HUES64 (cell line): ENCODE measurements around the gene RNF2.

Experiments
- H3K27ac ChIP-seq: 2 replicates; pipeline ENCODE4 v1.7.0; 2013; ENCODE audit warnings: low read depth, low read length, inconsistent platforms
- H3K27me3 ChIP-seq: 2 replicates; pipeline ENCODE4 v1.6.1; 2013; ENCODE audit warnings: mild to moderate bottlenecking, low read length; ENCODE audit not compliant: insufficient read depth
- H3K36me3 ChIP-seq: 2 replicates; pipeline ENCODE4 v1.6.1; 2013; ENCODE audit warnings: mild to moderate bottlenecking, low read length; ENCODE audit not compliant: insufficient read depth
- H3K4me1 ChIP-seq: 2 replicates; pipeline ENCODE4 v1.6.1; 2013; ENCODE audit warnings: mild to moderate bottlenecking, low read length, moderate library complexity; ENCODE audit not compliant: insufficient read depth
- H3K4me3 ChIP-seq: 2 replicates; pipeline ENCODE4 v1.5.1; 2013; ENCODE audit warnings: mild to moderate bottlenecking, low read length, moderate library complexity
- H3K9ac ChIP-seq: 2 replicates; pipeline ENCODE4 v1.6.1; 2013; ENCODE audit warnings: mild to moderate bottlenecking, low read depth, low read length
- H3K9me3 ChIP-seq: 2 replicates; pipeline ENCODE4 v1.6.1; 2013; ENCODE audit warnings: low read depth, low read length; ENCODE audit not compliant: insufficient read depth
- WGBS: fragments of 150-250, 120-280 bp; methylation state at CpG from one replicate; pipeline ENCODE4 v1.1.7; 2013; ENCODE audit warnings: missing lambda C conversion rate; 5-methylcytosine and 5-hydroxymethylcytosine counted together

Gene RNF2

GRCh38 chr1:185096531-185096930, 51.2 kb downstream of the RNF2 start:
- no peak overlapping the region for H3K27ac ChIP-seq
- no peaks in the 10 kb centered on the region for H3K27me3 ChIP-seq
- H3K4me1 ChIP-seq = no peaks in the 10 kb centered on the region
- no peak overlapping the region for H3K9ac ChIP-seq
- no peak overlapping the region for H3K4me3 ChIP-seq
- no CpG with 5 or more reads among the region's 2 CpGs for WGBS
- H3K36me3 ChIP-seq = peaks cover 93% of the 10 kb centered on the region
- H3K9me3 ChIP-seq = no peaks in the 10 kb centered on the region

DNA sequence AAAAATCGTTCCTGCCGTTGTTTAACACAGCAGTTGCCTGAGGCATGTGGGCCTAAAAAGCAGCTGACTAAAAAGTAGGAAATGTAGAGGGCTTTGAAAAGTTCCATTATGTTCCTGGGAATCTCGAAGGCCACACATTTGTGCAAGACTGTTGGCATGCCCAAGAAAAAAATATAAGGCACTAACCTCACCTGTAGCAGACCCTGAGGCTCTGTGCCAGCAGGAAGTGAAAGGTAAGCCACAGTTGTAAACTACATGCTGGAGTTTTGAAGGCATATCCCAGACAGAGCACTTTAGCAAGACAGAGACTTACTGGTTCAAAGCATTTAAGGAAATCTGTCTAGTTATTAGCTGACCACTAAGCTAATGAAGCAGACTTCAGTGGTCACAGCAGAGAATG, 58.7 kb downstream of the RNF2 start:
- Histone ChIP-seq H3K4me1 (no peaks in the 10 kb centered on the region), H3K27ac (no peak overlapping the region), H3K9me3 (no peaks in the 10 kb centered on the region; the same call in 1 of the 2 replicates), H3K36me3 (peaks cover 38% of the 10 kb centered on the region), H3K27me3 (no peaks in the 10 kb centered on the region), H3K9ac (no peak overlapping the region), H3K4me3 (no peak overlapping the region)
- WGBS = 95% methylated on average over 3 of the region's 3 CpGs

GRCh38 chr1:185105121-185105520, 59.8 kb downstream of the RNF2 start:
- H3K9ac ChIP-seq = no peak overlapping the region
- no peaks in the 10 kb centered on the region for H3K4me1 ChIP-seq
- no peaks in the 10 kb centered on the region for H3K27me3 ChIP-seq
- no CpG with 5 or more reads among the region's 3 CpGs for WGBS
- H3K9me3 ChIP-seq = no peaks in the 10 kb centered on the region; the same call in 1 of the 2 replicates
- H3K4me3 ChIP-seq = no peak overlapping the region
- H3K36me3 ChIP-seq = peaks cover 28% of the 10 kb centered on the region
- no peak overlapping the region for H3K27ac ChIP-seq

DNA sequence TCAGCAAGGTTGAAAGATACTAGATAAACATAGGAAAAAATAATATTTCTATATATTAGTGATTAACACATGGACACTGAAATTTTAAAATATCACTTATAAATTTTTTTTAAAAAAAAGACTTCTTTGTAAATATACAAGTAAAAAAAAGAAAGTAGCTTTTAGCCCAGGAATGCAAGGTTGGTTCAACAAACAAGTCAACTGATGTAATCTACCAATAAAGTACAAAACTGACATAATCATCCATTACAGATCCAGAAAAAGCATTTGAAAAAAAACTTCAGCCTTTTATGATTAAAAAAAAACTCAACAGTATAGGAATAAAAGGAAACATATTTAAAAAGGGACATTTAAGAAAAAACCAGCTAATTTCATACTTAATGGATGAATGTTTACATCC, 63.0 kb downstream of the RNF2 start:
- no peak overlapping the region for H3K4me3 ChIP-seq
- no peak overlapping the region for H3K27ac ChIP-seq
- no peak overlapping the region for H3K9ac ChIP-seq
- no peaks in the 10 kb centered on the region for H3K27me3 ChIP-seq
- no peaks in the 10 kb centered on the region; the same call in 1 of the 2 replicates for H3K9me3 ChIP-seq
- H3K4me1 ChIP-seq = no peaks in the 10 kb centered on the region
- H3K36me3 ChIP-seq = peaks cover 2% of the 10 kb centered on the region; the same call in 1 of the 2 replicates

GRCh38 chr1:185110145-185110544, 64.8 kb downstream of the RNF2 start:
- Histone ChIP-seq H3K4me3 (no peak overlapping the region), H3K27ac (no peak overlapping the region), H3K9me3 (no peaks in the 10 kb centered on the region; the same call in 1 of the 2 replicates), H3K9ac (no peak overlapping the region), H3K36me3 (no peaks in the 10 kb centered on the region), H3K4me1 (no peaks in the 10 kb centered on the region), H3K27me3 (no peaks in the 10 kb centered on the region)

GRCh38 chr1:185111873-185112272, 66.5 kb downstream of the RNF2 start:
- no peaks in the 10 kb centered on the region for H3K27me3 ChIP-seq
- H3K9me3 ChIP-seq = no peaks in the 10 kb centered on the region; the same call in 1 of the 2 replicates
- no peaks in the 10 kb centered on the region for H3K4me1 ChIP-seq
- no peak overlapping the region for H3K9ac ChIP-seq
- no peaks in the 10 kb centered on the region for H3K36me3 ChIP-seq
- H3K4me3 ChIP-seq = no peak overlapping the region
- H3K27ac ChIP-seq = no peak overlapping the region

DNA sequence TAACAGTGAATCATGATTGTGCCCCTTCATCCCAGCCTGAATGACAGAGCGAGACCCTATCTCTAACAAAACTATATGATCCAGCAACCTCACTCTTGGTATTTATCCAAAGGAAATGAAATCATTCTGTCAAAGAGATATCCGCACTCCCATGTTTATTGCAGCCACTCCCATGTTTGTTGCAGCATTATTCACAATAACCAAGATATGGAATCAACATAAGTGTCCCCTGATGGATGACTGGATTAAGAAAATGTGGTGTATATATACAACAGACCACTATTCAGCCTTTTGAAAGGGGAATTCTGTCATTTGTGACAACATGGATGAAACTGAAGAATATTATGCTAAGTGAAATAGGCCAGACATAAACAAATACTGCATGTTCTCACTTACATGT, 67.0 kb downstream of the RNF2 start:
- H3K4me1 ChIP-seq = no peaks in the 10 kb centered on the region
- H3K4me3 ChIP-seq = no peak overlapping the region
- H3K27me3 ChIP-seq = no peaks in the 10 kb centered on the region
- H3K27ac ChIP-seq = no peak overlapping the region
- no peaks in the 10 kb centered on the region; the same call in 1 of the 2 replicates for H3K9me3 ChIP-seq
- no peak overlapping the region for H3K9ac ChIP-seq
- 92% methylated on average over 2 of the region's 2 CpGs for WGBS
- H3K36me3 ChIP-seq = no peaks in the 10 kb centered on the region

DNA sequence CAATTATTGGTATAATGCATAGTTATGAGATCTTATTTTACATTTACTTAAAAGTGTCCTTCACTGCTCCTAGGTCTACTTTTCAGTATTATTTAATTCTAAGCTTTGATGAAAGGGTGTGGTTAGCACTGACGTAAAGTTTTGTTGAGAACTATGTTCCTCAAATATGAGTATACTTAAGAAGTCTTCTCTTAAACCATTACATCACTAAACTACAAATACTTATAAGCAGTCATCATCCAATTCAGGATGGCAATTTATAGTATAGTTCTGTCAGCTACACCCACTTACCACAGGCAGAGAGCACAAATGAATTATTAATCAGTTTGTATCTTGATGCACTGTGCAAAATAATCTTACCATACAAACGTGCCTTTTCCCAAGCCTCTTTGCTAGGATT, 84.3 kb downstream of the RNF2 start:
- Histone ChIP-seq H3K9ac (no peak overlapping the region), H3K27me3 (no peaks in the 10 kb centered on the region), H3K9me3 (peaks cover 8% of the 10 kb centered on the region; the same call in 1 of the 2 replicates), H3K36me3 (peaks cover 70% of the 10 kb centered on the region), H3K27ac (no peak overlapping the region), H3K4me1 (no peaks in the 10 kb centered on the region), H3K4me3 (no peak overlapping the region)
- 96% methylated on average over 1 of the region's 2 CpGs for WGBS

- Histone ChIP-seq H3K27me3 (no peaks in the 10 kb centered on the region), H3K36me3 (peaks cover 69% of the 10 kb centered on the region), H3K9ac (no peak overlapping the region), H3K4me3 (no peak overlapping the region), H3K9me3 (peaks cover 8% of the 10 kb centered on the region; the same call in 1 of the 2 replicates), H3K4me1 (no peaks in the 10 kb centered on the region), H3K27ac (no peak overlapping the region)
- WGBS = 100% methylated on average over 1 of the region's 1 CpG
These were observed 87.2 kb downstream of the RNF2 start for GRCh38 chr1:185132534-185132933.

DNA sequence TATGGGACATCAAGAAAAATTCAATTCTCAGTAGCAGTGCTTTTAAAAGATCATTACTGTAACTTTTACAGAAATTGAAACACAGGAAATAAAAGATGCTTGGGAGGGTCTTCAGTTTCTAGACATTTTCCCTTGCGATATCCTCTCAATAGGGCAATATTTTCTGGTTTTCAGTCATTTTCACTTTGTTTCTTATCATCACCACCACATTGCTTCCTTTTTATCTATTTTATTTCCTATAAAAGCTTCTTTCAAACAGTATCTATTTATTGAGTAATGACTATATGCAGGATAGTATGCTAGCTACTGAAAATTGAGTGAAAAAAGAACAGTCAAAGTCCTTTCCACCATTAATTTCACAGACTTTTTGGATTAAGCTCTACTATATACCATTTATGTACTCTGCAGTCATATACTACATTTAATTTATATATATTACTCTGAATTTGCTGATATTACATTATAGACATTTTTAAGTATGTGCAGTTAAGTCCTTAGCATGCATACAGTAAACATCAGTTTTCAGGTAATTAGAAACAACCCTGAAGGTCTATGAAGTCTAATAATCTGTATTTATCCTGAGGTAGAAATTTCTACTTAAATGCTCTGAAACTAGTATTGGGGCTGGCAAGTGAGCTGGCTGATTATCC, 92.7 kb downstream of the RNF2 start:
- H3K9me3 ChIP-seq = no peaks in the 10 kb centered on the region
- no peaks in the 10 kb centered on the region for H3K4me1 ChIP-seq
- no peak overlapping the region for H3K27ac ChIP-seq
- WGBS = 95% methylated on average over 1 of the region's 1 CpG
- no peaks in the 10 kb centered on the region for H3K27me3 ChIP-seq
- H3K4me3 ChIP-seq = no peak overlapping the region
- no peak overlapping the region for H3K9ac ChIP-seq
- peaks cover 77% of the 10 kb centered on the region for H3K36me3 ChIP-seq

GRCh38 chr1:185139246-185139645, 93.9 kb downstream of the RNF2 start:
- H3K4me1 ChIP-seq = no peaks in the 10 kb centered on the region
- 97% methylated on average over 4 of the region's 4 CpGs for WGBS
- no peak overlapping the region for H3K27ac ChIP-seq
- H3K9ac ChIP-seq = no peak overlapping the region
- H3K9me3 ChIP-seq = no peaks in the 10 kb centered on the region
- peaks cover 76% of the 10 kb centered on the region for H3K36me3 ChIP-seq
- H3K27me3 ChIP-seq = no peaks in the 10 kb centered on the region
- no peak overlapping the region for H3K4me3 ChIP-seq

DNA sequence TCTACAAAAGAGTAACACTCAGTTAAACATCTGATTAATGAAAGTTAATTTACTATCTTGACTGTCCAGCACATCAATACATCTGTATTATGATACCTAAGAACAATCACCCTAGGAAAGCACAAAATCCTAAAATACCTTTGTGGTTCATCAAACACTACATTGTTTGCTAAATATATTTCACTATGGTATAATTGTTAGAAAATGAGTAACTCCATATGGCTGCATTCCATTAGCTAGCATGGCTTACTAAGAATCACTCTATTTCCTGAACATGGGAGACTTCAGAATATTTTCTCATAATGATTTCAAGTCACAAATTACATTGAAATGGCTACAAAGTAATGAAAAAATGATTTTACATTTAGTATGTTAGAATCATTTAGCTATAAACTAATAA, 98.9 kb downstream of the RNF2 start:
- no peaks in the 10 kb centered on the region for H3K27me3 ChIP-seq
- no peaks in the 10 kb centered on the region for H3K9me3 ChIP-seq
- H3K4me3 ChIP-seq = no peak overlapping the region
- no peaks in the 10 kb centered on the region for H3K4me1 ChIP-seq
- H3K27ac ChIP-seq = no peak overlapping the region
- H3K9ac ChIP-seq = no peak overlapping the region
- peaks cover 87% of the 10 kb centered on the region for H3K36me3 ChIP-seq
